ENCODE data around the gene ZFP2. TPM values are rescaled to one million over a fixed set of nuclear protein-coding genes. Genes with fewer than 3 reads are reported as not detected.

The ZFP2 gene
- total RNA-seq, 1 donor from 2014 or later, result 0.26 TPM

GRCh38 chr5:178981381-178981780 lies 85.7 kb downstream of the ZFP2 start:
- no peak for DNase-seq (ENCODE audit: low read depth, low spot score)

Other genes with a start within 250 kb of the ZFP2 start
- gene ZNF354A, start 165.3 kb upstream of the ZFP2 start, total RNA-seq, result 6.5 and 7.6 TPM in 2 replicates
- gene ZNF354B, start 36.0 kb upstream of the ZFP2 start, total RNA-seq, result 5.6 and 8.8 TPM in 2 replicates
- gene ZNF454, start 45.3 kb downstream of the ZFP2 start, total RNA-seq, result 0.40 and 0.92 TPM in 2 replicates
- gene GRM6, start 99.4 kb downstream of the ZFP2 start, total RNA-seq, result not detected in 2 replicates
- 3.8 and 4.4 TPM in 2 replicates for gene ZNF879, start 127.9 kb downstream of the ZFP2 start, total RNA-seq
- 6.4 and 7.1 TPM in 2 replicates for gene ZNF354C, start 164.5 kb downstream of the ZFP2 start, total RNA-seq

All from pulmonary artery endothelial cell (primary cell).